GM19193 (cell line): ENCODE results near the gene GAST.
A peak's percentile ranks its signal among the peaks of the same experiment; 100 is the strongest.

ENCODE experiments used
- POLR2A ChIP-seq: IDR thresholded peaks from 4 replicates; pipeline ENCODE4 v1.6.1; 2011; ENCODE audit not compliant: insufficient read depth, insufficient read length; ENCODE audit errors: extremely low read depth

The GAST gene, protein sequence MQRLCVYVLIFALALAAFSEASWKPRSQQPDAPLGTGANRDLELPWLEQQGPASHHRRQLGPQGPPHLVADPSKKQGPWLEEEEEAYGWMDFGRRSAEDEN

DNA sequence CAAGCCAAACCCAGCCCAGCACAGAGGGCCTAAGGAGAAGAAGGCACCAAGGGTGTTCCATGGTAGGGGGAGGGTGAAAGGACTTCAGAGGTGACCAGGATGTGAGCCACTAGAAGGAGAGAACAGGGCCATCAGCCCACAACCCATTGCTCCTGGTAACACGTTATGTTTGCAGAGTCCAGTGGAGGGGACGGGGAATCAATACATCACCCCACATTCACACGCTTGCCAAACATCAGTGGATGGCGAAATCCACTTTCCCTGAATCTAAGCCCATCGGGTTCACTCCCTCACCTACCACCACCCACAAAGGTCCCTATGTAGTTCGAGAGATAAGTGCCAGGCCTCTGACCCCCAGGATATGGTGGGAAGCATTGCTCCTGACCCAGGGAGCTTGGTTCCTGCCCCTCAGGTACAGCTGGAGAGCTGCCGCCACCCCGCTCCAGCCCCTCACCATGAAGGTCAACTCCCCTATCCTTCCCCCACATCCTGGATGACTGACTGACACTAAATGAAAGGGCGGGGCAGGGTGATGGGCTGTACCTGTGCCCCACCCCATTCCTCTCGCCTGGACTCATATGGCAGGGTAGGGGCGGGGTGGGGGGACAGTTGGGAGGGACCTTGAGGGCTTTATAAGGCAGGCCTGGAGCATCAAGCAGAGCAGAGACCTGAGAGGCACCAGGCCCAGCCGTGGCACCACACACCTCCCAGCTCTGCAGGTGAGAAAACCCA lies at the start of gene GAST:
Gene GAST, plus strand, starts transcription at position 663 of the 732 bp plus-strand sequence. CDS start 3,106 bp downstream, outside the sequence.
- TF ChIP-seq POLR2A = no peak

DNA sequence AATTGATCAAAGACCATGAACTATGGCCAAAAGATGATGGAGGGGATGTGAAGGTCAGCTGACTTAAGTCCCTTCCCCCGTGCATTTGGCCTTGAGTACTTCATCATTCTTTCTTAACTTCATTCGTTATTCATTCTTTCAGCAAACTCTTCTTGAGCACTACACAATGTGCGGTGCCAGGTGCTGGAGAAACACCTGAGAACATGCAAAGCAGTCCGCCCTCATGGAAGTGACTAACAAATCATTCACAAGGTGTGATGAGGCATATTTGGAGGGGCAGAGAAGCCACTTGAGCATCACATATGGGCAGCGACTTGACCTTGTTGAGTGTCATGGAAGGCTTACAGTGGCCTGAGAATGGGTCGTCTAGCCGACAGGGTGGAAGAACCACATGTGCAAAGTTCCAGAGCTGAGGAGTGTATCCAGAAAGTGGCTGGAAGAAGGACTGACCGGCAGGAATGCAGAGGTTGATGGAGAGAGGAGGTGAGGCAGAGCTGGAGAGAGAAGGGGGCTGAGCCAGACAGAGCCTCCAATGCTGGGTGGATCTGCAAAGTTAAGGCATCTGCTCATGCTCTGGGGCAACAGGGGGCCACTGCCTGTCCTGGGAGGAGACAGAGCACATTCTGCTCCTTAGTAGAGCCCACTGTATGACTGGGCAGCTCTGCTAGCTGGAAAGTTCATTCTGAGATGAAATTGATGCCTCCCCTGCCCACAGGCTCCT lies 48.5 kb upstream of the GAST start:
- TF ChIP-seq POLR2A = no peak

DNA sequence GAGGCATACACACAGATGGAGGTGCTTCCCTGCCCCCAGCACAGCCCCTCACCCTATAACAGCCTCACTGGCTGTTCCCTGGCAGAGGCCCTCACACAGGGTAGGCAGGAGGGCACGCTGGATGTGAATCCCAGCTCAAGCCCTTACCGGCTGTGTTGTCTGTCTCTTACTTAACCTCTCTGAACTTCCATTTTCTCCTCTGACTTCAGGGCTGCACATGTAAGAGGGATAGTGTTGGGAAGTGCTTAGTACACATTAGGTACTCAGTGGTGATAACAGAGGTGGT lies 48.0 kb upstream of the GAST start:
- TF ChIP-seq POLR2A = no peak

DNA sequence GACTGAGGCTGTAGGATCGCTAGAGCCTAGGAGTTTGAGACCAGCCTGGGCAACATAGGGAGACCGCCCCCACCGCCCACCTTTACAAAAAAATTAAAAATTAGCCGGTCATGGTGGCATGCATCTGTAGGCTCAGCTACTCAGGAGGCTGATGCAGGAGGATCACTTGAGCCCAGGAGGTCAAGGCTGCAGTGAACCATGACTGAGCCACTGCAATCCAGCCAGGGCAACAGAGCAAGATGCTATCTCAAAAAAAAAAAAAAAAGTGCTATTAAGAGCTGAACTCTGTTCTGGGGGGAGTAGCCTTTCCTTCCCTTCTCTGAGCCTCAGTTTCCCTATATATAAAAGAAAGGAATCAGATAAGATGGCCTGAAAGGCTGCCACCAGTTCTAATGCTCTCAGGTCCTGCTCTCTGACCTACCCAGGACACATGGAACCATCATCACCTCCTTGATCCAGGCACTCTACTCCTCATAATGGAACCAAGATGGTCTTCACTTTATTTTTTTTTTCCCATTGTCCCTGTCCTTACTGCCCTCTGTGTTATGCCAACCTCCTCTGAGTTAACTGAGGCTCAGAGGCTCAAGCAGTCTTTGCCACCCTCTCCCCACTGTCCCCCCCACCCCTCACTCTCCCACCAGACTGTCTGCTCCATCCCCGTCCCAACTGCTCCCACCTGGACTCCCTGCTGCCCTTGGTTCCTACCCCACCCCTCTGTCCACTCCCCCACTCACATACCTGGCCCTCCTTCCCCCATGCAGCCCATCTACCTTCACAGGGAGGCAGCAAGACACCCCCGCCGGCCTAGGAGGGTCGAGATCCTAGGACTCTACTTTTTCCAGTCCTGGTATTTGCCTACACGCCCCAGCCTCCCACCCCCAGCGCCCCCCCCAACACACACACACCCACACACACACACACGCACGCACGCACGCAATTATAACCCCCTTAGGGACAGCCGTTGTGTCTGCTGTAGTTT lies 47.3 kb upstream of the GAST start:
- no peak for TF ChIP-seq POLR2A

DNA sequence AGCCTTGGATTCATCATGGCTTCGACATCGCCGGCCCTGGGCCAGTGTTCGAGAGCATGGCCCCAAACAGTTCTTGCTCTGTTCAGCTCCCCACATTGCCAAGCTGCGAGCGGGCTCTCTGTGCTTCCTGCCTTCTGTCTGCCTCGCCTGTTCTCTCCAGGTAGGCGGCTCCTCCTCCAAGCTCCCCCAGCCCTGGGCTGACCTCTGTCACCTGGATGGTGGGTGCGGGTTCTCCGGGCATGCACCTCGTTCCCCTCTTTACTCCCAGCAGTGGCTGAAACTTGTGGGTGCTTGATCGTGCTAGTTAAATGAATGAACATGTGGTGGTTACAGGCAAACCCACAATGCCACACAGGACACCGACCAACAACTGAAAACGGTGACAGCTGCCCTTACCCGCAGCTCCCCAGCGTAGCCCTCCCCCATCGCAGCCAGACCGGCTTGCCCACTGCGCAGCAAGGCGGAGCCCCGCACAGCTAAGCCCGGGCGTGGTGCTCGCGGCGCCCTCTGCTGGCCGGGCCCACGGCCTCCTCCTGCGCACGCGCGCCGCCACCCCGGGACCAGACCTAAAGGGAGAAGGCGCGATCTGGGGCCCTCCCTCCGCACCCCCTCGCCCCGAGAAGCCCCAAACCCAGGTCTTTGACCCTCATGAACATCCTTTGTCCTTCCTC lies 46.4 kb upstream of the GAST start:
- TF ChIP-seq POLR2A = no peak

DNA sequence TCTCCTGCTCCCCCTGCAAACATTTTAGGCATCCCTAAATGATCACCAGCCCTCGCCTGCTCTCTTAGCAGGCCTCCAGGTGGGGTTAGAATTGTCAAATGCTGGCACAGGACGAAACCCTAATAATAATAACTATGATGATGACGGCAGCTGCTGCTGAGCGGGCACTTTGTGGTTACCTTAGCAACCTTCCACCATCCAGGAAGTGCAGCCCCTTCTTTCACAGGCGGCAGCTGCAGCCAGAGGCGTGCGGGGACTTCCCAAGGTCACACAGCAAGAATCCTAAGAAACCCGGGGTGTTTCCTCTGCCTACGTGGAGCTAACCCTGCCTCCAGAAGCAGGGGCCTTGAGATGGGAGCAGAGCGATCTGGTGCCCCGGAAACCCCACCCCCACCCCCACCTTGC lies 45.9 kb upstream of the GAST start:
- TF ChIP-seq POLR2A = no peak

DNA sequence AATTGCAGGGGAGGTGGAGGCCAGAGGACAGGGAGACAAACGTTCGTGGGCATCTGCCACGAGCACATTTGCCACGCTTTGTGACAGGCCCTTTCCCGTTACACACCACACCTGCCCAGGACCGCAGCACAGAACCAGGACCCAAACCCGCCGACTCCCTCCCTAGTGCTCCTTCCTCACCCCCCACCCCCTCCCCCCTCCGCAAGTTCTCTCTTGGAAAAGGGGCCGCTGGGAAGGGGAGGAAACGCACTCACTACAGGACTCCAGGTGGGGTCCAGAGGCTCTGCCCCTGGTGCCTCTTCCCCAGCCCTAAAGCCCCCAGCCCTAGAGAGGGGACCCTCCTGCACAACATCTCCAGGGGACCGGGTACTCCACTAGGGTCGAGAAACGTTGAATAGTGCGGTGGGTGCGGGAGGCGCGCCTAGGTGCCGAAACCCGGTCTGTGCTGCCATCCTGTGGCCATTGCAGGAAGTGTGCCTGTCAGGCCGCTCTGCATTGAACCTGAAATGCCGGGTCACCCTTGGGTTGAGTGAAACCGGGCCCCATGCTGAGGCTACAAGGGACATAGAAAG lies 45.3 kb upstream of the GAST start:
- peak; percentile 45 for TF ChIP-seq POLR2A

DNA sequence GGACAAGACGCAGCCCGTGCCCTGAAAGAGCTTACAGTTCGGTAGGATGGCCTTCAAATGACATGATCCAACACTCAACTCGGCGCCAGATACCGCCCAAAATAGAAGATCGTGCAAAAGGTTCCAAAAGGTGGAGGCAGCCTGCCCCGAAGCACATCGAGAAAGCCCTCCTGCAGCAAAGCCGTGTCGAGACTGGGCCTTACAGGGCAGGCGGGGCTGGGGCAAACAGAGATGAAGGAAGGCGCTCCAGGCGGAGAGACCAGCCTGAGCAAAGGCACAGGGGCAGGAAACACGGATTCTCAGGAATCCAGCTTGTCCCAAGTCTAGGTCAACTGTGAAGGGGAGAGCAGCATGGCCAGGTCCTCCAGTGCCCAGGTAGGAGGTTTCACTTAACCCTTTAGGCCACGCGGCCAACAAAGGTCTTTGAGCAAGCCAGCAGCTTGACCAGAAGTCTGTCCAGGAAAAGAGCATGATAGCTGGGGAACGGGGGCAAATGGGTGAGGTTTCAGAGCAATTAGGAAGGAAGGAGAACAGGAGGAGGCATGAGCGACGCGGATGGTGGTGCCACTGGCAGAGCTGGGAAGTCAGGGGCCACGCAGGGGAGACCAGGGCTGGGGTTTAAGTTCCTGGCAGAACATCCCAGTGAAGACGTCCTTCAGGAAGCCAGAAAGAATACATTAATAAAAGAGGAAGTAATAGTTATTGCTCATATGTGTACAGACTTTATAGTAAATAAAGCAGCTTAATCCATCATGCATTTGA lies 44.7 kb upstream of the GAST start:
- no peak for TF ChIP-seq POLR2A

DNA sequence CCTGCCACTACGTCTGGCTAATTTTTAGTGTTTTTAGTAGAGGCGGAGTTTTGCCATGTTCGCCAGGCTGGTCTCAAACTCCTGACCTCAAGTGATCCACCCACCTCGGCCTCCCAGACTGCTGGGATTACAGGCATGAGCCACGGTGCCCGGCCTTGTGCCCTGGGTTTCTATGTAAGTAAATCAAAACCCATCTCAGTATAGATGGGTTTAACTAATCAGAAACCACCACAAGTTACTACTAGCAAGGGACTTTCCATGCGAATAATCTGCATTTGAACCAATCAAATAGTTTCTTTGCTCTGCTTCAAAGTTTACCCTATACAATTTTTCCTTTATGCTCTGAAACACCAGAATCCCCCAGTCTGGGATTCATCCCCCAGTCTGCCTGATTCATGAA lies 40.0 kb upstream of the GAST start:
- TF ChIP-seq POLR2A = no peak

DNA sequence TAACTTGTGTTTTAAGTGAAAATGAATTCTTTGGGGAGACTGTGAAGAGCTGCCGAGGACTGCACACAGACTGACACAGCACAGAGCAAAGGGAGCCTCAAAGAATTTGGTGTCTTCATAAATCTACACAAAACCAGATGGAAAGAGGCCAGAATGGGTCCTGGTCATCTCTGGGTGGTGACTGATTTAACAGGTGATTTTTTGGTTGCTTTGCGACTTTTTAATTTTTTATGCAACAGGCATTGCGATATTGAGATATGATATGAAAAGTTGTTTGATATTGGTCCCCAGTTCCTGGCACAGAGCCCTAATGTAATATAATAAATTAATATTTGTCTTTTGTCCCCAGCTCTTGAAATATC lies 36.1 kb upstream of the GAST start:
- no peak for TF ChIP-seq POLR2A

DNA sequence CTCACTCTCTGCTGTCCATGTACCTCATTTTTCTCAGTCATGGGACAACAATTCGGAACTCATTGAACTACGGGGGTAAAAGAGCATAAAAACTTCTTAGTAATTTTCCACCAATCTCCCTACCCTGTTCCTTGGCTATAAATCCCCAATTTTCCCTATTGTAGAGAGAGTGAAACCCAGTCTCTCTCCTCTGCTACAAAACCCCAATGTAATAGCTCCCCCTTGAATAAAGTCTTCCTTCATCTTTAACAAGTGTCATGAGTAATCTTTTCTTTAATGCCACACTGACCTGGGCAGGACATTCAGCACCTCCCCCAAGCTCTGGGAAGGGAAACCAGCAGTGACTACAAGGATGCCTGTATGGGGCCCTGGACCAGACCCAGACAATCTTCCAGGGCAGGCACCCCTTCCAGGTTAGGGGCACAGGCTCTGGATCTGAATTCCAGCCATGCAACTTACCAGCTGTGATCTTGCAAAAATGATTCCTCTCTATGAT lies 33.7 kb upstream of the GAST start:
- peak; percentile 61 for TF ChIP-seq POLR2A

DNA sequence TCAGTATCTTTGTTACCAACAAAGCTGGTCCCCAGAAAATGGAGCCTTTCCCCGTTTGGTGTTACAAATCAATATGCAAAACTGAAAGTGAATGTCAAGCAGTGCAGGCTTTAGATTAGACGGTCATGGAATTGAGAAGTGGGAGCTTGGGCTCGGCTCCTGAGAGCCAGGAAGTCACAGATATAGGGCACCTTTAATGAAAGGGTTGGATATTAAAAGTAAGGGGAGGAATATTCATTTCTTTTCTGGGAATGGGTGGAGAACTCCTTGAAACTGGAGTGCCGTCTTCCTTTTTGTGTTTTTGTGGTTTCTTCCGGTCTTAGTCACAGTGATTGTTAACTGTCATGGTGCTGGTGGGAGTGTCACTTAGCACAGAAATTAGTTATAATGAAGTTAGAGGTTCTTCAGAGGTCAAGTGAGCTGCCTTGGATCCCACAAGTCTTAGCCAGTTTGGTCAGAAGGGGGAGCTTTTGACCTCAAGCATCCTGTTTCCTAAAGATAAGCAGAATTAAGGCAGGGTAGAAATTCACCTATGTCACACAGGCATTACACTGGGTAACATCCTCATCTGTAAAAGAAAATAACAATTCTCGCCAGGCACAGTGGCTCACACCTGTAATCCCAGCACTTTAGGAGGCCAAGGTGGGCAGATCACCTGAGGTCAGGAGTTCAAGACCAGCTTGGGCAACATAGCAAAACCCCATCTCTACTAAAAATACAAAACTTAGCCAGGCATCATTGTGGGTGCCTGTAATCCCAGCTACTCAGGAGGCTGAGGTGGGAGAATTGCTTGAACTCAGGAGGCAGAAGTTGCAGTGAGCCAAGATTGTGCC lies 33.0 kb upstream of the GAST start:
- TF ChIP-seq POLR2A = no peak
